ENCODE results near the gene ITGB7.

DNA sequence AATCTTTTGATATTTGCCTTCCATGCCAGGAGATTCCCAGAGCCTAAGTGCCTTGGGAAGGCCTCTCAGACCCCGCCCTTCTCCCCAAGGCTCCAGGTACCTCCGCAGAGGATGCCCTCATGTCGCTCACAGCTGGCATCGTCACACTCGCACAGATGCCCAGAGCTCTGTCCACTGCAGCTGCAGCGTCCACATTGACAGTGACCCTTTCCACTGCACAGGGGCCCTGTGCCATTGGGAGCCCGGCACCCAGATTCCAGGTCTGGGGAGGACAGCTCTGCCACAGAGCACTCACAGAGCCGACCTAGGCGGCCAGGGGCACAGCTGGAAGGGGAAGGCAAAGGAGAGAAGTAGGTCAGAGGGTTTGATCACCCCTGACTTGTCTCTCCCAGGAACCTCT is 14.0 kb downstream of the ITGB7 start:
- TF ChIP-seq POLR2A (IDR thresholded peaks at IDR 0.05; ENCODE audit: low read depth) = no peak
- TF ChIP-seq, protein P1, sequence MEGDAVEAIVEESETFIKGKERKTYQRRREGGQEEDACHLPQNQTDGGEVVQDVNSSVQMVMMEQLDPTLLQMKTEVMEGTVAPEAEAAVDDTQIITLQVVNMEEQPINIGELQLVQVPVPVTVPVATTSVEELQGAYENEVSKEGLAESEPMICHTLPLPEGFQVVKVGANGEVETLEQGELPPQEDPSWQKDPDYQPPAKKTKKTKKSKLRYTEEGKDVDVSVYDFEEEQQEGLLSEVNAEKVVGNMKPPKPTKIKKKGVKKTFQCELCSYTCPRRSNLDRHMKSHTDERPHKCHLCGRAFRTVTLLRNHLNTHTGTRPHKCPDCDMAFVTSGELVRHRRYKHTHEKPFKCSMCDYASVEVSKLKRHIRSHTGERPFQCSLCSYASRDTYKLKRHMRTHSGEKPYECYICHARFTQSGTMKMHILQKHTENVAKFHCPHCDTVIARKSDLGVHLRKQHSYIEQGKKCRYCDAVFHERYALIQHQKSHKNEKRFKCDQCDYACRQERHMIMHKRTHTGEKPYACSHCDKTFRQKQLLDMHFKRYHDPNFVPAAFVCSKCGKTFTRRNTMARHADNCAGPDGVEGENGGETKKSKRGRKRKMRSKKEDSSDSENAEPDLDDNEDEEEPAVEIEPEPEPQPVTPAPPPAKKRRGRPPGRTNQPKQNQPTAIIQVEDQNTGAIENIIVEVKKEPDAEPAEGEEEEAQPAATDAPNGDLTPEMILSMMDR (IDR thresholded peaks at IDR 0.05) = no peak
